ENCODE measurements around the gene C22orf15.

The C22orf15 gene

GRCh38 chr22:23790819-23791737 lies 28.3 kb downstream of the C22orf15 start:
- DNase-seq: no peak

DNA sequence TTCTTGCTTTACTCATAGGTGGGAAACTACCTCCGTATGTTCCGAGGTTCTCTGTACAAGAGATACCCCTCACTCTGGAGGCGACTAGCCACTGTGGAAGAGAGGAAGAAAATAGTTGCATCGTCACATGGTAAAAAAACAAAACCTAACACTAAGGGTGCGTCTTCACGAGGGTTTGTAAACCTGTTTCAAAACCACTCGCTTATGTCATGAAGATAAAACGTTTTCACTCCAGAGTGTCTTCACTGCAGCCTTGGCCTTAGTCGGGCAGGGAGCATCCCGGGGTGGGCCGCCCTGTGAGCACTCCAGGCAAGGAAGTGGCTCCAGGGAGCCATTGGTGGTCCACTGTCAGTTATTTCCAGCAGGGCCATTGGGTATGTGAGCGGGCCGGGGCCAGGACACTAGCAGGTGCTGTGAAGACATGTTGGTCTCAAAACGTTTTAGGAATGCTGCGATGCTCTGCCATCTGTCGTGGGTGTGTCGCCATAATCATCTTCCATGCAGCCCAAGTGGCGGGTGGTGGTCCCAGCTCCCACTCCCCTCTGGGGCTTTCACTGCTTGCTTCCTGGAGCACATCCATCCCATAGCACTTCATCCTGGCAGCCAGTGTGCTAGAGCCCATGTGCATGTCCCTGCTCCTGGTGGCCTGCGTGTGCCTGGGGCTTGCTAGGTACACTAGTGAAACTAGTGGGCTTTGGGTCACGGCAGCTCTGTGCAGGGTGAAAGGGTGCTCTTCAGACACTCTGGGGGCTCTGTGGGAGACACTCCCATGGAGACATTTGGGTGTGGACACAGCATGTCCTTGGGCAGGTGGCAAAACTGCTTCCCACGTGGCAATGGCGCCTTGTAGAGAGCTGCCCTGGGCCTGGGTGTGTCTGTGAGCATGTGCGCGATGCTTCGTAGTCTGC lies 29.2 kb downstream of the C22orf15 start:
- no peak for DNase-seq

- DNase-seq: no peak
Observed at GRCh38 chr22:23793326-23793725, 30.5 kb downstream of the C22orf15 start.

DNA sequence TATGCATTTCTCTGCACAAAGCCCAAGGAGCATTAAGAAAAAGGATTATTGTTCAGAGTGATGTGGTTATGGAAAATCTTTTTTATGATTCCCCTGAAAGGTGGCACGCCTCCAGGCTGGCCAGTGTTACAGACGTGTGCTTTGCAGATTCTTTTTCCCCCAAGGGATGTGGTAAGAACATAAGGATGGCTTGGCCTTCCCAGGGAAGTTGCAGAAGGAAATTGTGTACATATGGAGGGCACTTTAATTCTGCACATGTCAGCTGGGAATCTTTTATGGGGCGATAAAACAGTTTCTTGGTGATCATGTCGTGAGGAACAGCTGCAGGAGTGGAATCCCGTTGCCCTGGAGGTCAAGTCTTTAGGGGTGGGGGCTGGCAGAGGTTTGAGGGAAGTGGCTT lies 33.7 kb downstream of the C22orf15 start:
- no peak for DNase-seq

GRCh38 chr22:23800297-23801237 lies 37.8 kb downstream of the C22orf15 start:
- no peak for DNase-seq

DNA sequence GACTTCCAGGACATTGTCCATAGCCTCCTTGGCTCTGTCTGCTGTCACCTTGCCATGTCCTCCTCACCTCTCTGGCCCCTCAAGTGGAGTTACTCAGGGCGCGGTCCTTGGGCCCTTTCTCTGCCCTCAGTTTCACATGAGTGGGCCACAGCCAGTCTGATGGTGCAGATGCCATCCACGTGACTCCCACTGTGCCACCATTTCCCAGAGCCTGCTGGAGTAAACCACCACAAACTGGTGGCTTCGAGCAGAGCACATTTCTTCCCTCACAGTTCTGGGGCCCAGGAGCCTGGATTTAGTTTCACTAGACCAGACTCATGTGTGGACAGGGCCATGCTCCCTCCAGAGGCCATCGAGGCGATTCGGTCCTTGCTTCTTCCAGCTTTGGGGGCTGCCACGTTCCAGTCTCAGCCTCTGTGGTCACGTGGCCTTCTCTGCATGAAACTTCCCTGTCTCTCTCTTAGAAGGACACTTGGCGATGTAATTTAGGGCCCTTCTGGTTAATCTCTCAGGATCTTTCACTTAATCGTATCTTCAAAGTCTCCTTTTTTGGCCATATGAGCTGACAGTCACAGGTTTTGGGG lies 38.5 kb downstream of the C22orf15 start:
- DNase-seq: no peak

GRCh38 chr22:23801886-23802377 lies 39.1 kb downstream of the C22orf15 start:
- no peak for DNase-seq

GRCh38 chr22:23803001-23803819 lies 40.4 kb downstream of the C22orf15 start:
- DNase-seq: no peak

DNA sequence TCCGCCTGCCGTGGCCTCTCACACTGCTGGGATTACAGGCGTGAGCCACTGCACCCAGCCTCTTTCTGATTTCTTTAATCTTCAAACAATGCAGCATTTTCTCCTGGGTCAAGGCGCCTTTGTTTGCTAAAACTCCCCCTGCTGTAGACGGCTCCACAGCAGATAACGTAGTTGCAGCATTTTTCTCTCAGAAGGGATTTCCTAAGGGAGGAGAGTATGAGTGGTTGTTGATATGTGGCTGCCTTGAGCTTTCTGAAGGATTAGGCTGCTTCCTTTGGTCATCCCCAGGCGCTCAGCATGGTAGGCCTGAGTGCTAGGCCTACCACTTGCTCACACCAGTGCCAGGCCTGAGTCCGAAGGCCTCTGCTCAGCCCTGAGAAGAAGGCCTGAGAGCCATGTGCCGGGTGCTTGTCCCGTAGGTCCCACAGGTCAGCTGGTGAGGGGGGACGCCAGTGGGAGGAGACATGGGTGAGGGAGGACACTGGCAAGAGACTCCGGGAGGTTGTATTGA lies 42.0 kb downstream of the C22orf15 start:
- peak; percentile 71 for DNase-seq

- no peak for DNase-seq
Observed at GRCh38 chr22:23806837-23807236, 44.0 kb downstream of the C22orf15 start.

- DNase-seq: no peak
Observed at GRCh38 chr22:23812378-23812777, 49.6 kb downstream of the C22orf15 start.

All from MV-4-11 (cell line).